OCI-LY3 (cell line): ENCODE measurements around the gene LRRIQ3.

ENCODE experiments used
- EZH2phosphoT487 ChIP-seq: fragments of 200-600 bp; shearing (Covaris generic); IDR thresholded peaks from 2 replicates; pipeline ENCODE4 v1.6.1; 2018; ENCODE audit warnings: antibody characterized with exemption, mixed run types, low read depth
- TF ChIP-seq, protein P1 (sequence below): fragments of 200-600, 300-600 bp; sonication (generic); IDR thresholded peaks from 2 replicates; pipeline ENCODE4 v1.5.1; 2014; ENCODE audit warnings: antibody characterized with exemption, low read length, low read depth

DNA sequence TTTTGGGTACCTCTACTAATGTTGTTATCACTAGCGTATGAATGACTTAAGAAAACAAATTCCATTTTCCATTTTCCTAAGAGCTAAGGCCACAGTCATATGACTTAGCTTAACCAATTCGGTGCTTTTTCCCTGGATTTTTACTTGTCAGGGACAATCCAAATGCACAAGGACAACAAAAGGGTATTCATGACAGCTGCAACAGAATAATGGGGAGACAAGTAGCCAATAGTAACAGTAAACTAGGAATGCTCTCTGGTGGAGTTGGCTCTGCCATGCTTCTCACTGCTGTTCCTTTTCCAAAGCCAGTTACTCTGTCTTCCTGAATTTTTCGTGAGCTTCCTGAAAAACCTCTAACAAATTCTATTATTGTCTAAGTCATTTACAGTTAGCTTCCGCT, 52.9 kb downstream of the LRRIQ3 start:
- TF ChIP-seq, protein P1, sequence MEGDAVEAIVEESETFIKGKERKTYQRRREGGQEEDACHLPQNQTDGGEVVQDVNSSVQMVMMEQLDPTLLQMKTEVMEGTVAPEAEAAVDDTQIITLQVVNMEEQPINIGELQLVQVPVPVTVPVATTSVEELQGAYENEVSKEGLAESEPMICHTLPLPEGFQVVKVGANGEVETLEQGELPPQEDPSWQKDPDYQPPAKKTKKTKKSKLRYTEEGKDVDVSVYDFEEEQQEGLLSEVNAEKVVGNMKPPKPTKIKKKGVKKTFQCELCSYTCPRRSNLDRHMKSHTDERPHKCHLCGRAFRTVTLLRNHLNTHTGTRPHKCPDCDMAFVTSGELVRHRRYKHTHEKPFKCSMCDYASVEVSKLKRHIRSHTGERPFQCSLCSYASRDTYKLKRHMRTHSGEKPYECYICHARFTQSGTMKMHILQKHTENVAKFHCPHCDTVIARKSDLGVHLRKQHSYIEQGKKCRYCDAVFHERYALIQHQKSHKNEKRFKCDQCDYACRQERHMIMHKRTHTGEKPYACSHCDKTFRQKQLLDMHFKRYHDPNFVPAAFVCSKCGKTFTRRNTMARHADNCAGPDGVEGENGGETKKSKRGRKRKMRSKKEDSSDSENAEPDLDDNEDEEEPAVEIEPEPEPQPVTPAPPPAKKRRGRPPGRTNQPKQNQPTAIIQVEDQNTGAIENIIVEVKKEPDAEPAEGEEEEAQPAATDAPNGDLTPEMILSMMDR: no peak
- TF ChIP-seq EZH2phosphoT487: no peak
